ENCODE measurements around the gene LMTK3.

Gene LMTK3

DNA sequence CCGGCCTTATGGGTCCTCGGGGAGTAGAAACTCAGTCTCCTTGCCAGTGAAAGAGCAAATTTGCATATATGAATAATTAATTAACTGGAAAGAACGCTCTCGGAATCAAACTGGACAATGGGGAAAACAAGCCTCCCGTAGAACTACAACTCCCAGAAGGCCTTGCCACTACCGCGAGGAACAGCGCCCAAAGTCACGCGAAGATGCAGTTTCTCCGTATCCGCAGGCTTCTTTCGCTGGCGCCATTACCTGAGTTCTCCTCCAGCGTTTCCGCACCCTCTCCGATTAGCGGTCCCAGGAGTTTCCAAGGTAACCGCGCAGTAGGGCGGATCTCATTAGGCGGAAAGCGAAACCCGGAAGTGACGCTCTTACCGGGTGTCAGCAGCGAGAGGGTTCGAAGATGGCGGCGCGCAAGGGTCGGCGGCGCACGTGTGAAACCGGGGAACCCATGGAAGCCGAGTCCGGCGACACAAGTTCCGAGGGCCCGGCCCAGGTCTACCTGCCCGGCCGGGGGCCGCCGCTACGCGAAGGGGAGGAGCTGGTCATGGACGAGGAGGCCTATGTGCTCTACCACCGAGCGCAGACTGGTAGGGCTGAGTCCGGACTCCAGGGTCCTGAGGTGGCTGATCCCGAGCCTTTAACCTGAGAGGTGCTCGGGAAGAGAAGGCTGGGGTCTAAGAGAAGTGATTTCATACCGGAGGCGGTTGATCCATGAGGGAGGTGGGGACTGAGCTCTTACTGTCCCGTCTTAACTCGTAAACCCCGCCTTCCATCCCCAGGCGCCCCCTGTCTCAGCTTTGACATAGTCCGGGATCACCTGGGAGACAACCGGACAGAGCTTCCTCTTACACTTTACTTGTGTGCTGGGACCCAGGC, 65.8 kb downstream of the LMTK3 start, which contains the start of gene GRWD1:
GRWD1 (plus strand) TSS at position 378 of the 876 bp plus-strand sequence; CDS start at position 401, 23 bp downstream.
- peak; percentile 85 for DNase-seq (ENCODE audit: low read depth)

DNA sequence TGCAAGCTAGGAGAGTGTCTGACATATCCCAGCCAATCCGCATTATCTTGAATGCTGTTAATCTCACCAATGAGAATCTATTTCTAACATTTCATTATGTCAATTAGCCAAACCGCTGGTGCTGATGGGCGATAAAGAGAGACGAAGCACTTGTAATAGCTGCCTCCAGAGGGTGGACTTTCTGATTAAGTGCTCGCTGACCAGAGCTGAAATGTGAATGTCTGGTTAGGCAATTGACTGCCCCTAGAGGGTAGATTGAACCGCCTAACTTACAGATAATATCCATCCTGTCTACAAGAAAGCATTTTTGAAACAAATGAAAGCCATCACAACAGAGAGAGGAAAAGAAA, 66.4 kb downstream of the LMTK3 start:
- no peak for DNase-seq (ENCODE audit: low read depth)

DNA sequence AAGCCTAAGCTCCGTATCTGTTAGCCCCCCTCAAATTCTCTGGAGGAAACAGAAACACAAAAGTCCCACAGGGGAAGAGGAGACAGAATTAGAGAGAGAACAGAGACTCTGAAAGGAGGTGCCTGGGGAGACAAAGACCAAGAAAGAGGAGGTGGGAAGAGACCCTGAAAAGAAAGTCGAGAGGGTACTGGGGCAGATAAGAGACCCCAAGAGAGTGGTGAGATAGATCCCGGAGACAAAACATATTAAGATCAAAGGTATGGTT, 66.8 kb downstream of the LMTK3 start:
- no peak for DNase-seq (ENCODE audit: low read depth)

DNA sequence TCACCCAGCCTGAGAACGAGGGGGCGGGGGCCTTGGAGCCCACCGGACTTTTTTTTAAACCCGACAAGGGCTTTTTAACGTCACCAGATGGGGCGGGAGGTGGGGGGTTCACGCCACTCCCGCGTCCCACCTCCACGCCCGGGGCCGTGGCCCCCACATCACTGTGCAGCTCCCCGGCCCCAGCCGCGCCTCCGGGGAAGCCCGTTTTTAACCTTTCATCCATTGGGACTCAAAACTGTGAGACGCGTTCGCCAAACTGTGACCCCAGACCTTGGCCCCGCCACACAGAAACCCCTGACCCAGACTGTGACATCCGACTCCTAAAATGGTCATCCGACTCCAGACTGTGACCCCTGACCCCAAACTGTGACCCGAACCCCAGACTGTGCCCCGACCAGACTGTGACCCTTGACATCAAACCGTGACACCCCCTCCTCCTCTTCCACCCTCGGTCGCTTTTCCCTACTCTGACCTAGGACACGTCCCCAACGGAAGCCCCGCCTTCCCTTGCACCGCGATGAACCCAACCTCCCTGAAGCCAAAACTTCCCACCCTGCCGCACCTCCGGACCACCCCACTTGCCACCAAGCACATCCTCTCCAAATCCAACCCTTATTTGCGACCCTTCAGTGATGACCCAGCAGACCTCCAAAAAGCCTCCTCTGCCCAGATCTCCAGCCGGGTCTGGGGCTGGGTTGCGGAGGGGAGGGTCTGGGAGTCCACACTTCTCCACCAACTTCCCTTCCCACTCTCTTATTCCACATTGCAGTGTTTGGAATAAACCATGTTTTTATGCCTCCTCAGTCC, 67.3 kb downstream of the LMTK3 start:
- DNase-seq (ENCODE audit: low read depth), result no peak

- no peak for DNase-seq (ENCODE audit: low read depth)
These were observed 67.9 kb downstream of the LMTK3 start for GRCh38 chr19:48443731-48444128.

GRCh38 chr19:48443256-48443655, 68.4 kb downstream of the LMTK3 start:
- DNase-seq (ENCODE audit: low read depth), result no peak

GRCh38 chr19:48442116-48443035, 69.3 kb downstream of the LMTK3 start:
- no peak for DNase-seq (ENCODE audit: low read depth)

DNA sequence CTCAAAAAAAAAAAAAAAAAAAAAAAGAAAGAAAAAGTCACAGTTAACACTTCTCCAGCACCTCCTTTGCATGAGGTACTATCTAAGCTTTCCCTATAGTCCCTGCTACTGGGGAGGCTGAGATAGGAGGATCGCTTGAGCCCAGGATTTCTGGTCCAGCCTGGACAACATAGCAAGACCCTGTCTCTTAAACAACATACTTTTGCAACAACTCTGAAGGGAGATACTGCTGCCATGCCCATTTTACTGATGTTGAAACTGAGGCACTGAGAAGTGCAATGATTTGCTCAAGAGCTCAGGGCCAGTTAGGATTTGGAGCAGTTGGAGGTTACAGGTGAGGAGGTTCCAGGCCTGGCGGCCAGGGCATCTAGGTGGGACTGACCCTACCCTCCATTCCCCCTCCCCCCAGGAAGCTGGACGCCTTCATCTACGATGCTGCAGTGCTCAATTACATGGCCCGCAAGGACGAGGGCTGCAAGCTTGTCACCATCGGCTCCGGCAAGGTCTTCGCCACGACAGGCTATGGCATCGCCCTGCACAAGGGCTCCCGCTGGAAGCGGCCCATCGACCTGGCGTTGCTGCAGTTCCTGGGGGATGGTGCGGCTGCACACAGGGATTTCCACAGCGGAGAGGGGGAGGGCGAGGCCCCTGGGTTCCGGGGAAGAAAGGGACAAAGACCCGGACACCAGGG, 70.1 kb downstream of the LMTK3 start:
- no peak for DNase-seq (ENCODE audit: low read depth)

- DNase-seq (ENCODE audit: low read depth), result no peak
These were observed 75.0 kb downstream of the LMTK3 start for GRCh38 chr19:48436586-48436985.
